Nucleus accumbens (tissue), 56 donors: Measurements from ENCODE around the gene IDH2.
"Not testable (repeated sequence)": the region's sequence is repeated elsewhere in the genome, so short reads cannot be mapped to it uniquely, and the experiment has no call there.

Source experiments
- DNase-seq, 56 donors: peaks; one replicate each; lab custom pipeline; 2025; lab: John Stamatoyannopoulos, UW

The IDH2 gene

GRCh38 chr15:90087454-90088154 is 14.7 kb downstream of the IDH2 start:
- peak in 15 of 56 donors; percentile 13 to 69 (median 31) for DNase-seq

GRCh38 chr15:90086868-90087268 is 15.4 kb downstream of the IDH2 start:
- DNase-seq: peak in 2 of 56 donors; percentile 11 to 39

DNA sequence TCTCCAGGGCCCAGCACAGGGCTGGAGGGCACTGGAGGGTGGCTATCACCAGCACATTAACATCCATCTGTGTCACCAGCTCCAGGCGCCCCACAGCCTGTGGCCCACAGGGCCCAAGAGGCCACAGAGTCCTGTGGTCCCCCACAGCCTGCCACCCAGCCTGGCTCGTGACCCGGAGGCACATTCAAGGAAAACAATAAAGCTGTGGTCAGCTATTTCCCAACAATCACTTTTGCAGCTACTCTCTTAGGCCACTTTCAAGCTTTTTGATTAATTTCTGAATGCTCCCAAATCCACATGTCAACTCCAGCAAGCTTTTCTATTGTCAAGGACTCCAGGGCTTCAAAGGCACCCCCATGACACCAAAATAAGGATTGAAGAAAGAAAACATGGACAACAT is 16.7 kb downstream of the IDH2 start:
- DNase-seq: no peak

DNA sequence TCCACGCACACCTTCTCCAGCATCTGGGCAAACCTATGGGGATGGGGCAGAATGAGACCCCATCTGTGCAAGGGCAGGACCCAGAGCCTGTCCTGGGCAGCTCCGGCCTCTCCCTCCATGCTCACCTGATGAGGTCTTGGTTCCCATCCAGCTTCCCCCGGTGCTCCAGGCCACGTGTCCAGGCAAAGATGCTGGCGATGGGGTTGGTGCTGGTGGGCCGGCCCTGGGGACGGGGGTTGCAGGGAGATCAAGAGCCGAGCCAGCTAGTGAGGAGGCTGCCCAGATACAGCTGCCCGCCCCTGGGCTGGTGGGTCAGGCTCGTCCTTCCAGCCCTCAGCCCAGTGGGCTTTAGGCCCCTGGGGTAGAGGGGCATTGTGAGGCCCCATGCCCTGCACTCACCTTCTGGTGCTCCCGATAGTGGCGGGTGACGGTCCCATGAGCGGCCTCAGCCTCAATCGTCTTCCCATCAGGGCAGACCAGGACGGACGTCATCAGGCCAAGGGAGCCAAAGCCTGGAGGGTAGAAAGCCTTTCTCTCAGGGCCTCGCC is 17.3 kb downstream of the IDH2 start:
- no peak for DNase-seq

GRCh38 chr15:90083954-90084607 is 18.2 kb downstream of the IDH2 start:
- no peak for DNase-seq

- DNase-seq: no peak
Observed at GRCh38 chr15:90083419-90083818, 18.8 kb downstream of the IDH2 start.

DNA sequence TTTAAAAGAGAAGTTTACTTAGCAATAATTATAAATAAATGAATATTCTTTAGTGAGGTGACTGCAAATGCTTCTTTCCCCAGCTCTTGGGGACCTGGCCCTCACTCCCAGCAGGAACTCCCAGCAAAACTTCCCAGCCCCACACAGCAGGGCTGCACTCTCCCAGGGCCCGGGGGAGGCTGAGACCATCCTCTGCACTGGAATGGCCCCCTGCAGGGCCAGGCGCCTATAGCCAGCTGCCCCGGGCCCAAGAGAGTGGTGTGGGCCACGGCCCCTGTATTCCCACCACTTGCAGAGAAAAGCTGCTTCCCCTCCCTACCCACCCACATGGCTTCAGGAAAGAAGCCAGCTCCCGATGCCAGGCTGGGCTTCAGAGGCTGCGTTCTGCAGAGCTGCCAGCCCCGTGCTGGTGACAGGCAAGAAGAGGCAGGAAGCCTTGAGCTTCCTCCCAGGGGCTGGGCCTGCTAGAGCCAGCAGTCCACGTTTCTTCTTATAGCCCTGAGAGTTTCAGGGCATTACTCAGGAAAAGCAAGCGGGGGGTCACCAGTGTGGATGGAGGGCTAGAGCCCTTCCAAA is 20.0 kb downstream of the IDH2 start:
- peak in 44 of 56 donors; percentile 17 to 80 (median 44) for DNase-seq

DNA sequence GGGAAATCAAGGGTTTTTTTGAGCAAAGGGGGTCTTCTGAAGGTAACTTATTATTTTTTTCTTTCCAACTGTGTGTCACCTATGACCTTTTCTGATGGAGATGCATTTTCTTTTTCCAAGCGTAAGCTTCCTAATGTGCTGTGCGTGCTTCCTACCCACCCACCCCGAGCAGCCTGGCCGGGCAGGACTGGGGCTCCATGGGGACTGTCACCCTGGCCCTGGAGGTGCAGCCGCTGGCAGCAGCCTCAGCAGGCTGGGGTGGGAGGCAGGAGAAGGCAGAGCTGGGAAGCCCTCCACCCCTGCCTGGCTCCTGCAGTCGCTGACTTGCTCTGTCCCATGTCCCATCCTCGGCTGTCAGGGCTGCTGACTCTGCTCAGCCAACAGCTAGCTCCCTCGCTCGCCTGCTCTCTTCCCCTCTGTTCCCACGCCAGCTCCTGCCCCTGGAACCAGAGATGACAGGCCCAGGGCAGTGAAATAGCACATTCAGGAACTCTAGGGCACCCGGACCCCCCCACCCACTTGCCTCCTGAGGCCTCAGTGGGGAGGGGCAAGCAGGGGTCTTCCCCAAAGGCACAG is 21.4 kb downstream of the IDH2 start:
- peak in 2 of 56 donors; percentile 18 to 27 for DNase-seq

DNA sequence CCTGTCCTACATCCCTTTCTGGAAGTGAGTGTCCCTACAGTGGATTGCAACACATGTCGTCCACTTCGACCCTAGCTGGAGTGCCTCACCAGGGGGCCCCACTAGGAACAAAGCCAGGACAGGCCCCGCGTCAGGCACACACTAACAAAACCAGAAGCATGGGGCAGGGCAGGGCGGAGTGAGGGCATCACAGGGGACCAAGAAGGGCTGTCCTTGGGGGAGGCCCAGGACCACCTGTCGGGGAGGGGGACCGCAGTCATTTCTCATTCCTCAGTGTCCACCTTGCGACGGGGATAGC is 21.9 kb downstream of the IDH2 start:
- no peak for DNase-seq

GRCh38 chr15:90079619-90080457 is 22.4 kb downstream of the IDH2 start:
- no peak for DNase-seq

GRCh38 chr15:90078965-90079364 is 23.3 kb downstream of the IDH2 start:
- DNase-seq: no peak

GRCh38 chr15:90076716-90077115 is 25.6 kb downstream of the IDH2 start:
- no peak for DNase-seq

DNA sequence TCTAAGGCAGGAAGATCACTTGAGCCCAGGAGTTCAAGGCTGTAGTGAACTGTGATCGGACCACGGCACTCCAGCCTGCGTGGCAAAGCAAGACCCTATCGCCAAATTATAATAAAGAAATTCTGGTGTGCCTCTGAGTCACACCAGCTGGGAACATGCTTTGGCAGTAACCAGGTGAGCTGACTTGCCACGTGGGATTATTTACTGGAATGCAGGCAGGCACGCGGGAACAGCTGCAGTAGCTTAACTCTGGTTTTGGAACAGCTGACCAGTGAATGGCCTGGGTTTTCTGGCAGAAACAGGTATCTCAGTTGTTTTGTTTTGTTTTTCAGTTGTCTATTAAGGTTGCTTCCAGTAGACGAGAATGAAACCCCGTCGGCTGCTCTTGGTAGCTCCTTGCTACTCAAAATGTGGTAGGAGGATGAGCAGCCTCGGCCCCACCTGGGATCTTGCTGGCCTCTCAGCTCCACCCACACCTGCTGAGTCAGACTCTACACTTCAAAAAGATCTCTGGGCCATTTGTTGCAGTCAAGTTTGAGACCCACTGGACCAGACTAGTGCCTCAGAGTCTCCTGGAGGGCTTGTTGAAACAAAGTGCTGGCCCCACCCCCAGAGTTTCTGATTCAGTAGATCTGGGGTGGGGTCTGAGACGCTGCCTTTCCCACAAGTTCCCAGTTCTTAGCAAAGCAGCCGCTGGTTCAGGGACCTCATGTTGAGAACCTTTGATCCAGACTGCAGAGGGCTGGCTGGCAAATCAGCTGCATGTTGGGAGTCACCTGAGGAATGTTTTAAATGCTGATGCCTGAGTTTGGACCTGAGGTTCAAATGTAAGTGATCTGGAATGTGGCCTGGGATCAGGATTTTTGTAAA is 26.6 kb downstream of the IDH2 start:
- DNase-seq: peak in 13 of 56 donors; percentile 9 to 62 (median 26)

DNA sequence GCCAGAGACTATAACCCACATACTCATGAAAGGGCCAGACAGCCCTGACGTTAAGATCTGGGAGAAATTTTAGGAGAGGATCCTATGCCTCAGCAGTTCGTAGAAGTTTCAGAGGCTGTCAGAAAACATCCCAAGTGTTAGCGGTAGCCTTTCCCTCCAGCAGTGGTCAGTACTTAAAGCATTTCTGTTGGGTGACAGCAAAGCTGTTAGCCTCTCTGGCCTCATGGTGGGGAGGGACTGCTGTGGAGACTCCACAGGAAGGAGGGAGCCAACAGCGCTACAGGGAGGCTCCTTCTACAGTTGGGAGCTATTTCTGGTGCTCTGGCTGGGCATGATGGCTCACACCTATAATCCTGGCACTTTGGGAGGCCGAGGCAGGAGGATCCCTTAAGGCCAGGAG is 27.4 kb downstream of the IDH2 start:
- no peak for DNase-seq

DNA sequence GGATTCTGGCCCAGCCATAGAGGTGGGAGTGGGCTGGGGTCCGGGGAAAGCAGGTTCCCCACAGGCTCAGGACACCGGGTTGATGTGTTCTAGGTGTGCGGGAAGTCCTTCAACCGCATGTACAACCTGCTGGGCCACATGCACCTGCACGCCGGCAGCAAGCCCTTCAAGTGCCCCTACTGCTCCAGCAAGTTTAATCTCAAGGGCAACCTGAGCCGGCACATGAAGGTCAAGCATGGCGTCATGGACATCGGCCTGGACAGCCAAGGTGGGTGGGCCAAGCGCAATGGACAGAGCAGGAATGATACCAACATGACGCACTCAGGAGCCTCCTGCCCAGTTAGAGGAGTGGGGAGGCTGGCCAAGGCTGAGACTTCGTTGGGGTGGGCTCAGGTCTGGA is 28.2 kb downstream of the IDH2 start:
- no peak for DNase-seq

GRCh38 chr15:90072978-90073640 is 29.2 kb downstream of the IDH2 start:
- DNase-seq: no peak

- DNase-seq: peak in 46 of 56 donors; percentile 18 to 88 (median 44)
Observed at GRCh38 chr15:90071220-90071807, 31.0 kb downstream of the IDH2 start.

- not testable (repeated sequence) for DNase-seq
Observed at GRCh38 chr15:90070623-90071022, 31.6 kb downstream of the IDH2 start.
